Measurements from ENCODE around the gene APEX1.

APEX1 gene

DNA sequence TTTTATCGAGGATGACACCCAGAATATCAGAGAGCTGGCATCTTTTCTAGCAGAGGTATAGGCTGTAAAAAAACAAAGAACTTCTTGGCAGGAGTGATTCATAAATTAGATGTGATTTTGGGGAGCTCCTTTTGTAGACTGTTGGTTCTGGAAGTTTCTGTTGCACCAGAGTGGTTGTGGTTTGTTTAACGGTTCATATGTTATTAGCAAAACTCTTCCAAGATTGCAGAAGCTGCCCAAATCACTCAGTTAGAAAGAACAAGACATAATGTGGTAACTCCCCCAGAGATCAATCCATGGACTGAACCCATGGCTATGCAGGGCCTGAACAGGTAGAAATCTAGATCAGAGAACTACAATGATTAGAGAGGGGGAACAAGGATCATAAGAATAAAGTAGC, 43.6 kb downstream of the APEX1 start:
- Histone ChIP-seq H2BK15ac (ENCODE audit: low read length) (no peak overlapping the region), H2AFZ (ENCODE audit: low read length) (no peak overlapping the region), H2BK120ac (ENCODE audit: low read depth, low read length) (no peak overlapping the region), H3K4ac (ENCODE audit: low read length) (no peak overlapping the region), H2BK5ac (ENCODE audit: low read length) (no peak overlapping the region), H3K18ac (ENCODE audit: low read length) (no peak overlapping the region), H3K36me3 (replicated peaks in 1 of 2; ENCODE audit: control insufficient read depth in 2 of 2, insufficient read depth in 2 of 2, low read length in 2 of 2) (no peaks in the 10 kb centered on the region), H3K79me1 (ENCODE audit: low read depth, low read length) (no peaks in the 10 kb centered on the region), H4K91ac (ENCODE audit: low read depth, low read length, poor library complexity) (no peak overlapping the region), H3K27me3 (ENCODE audit: control insufficient read depth in 3 of 3, insufficient read depth in 3 of 3, low read depth in 1 of 3, low read length in 3 of 3) (peaks cover 0 to 3% (median 0%) of the 10 kb centered on the region in 3 experiments), H3K23ac (ENCODE audit: low read depth, low read length, poor library complexity) (no peak overlapping the region), H3K27ac (replicated peaks; ENCODE audit: low read length) (no peak overlapping the region), H4K8ac (ENCODE audit: low read depth, low read length) (no peak overlapping the region), H3K4me3 (ENCODE audit: low read length in 2 of 2) (no peak overlapping the region), H3K4me2 (ENCODE audit: insufficient read depth, low read length, poor library complexity, severe bottlenecking) (no peak overlapping the region), H3K9ac (ENCODE audit: low read depth, low read length, poor library complexity) (no peak overlapping the region), H2BK12ac (ENCODE audit: low read length) (no peak overlapping the region), H3K4me1 (ENCODE audit: control insufficient read depth in 2 of 2, insufficient read depth in 1 of 2, low read depth in 1 of 2, low read length in 2 of 2) (no peaks in the 10 kb centered on the region), H3K14ac (ENCODE audit: low read length) (no peak overlapping the region), H3K9me3 (replicated peaks in 1 of 2; ENCODE audit: control insufficient read depth in 2 of 2, insufficient read depth in 1 of 2, low read depth in 1 of 2, low read length in 2 of 2) (no peaks in the 10 kb centered on the region), H2AK5ac (ENCODE audit: low read depth, low read length) (no peak overlapping the region)
- no CpG with 5 or more reads among the region's 2 CpGs for WGBS, 2 donors (ENCODE audit: extremely low coverage in 2 of 2, insufficient read length in 2 of 2, insufficient replicate concordance in 1 of 2)
- no peak for DNase-seq (ENCODE audit: low spot score)

DNA sequence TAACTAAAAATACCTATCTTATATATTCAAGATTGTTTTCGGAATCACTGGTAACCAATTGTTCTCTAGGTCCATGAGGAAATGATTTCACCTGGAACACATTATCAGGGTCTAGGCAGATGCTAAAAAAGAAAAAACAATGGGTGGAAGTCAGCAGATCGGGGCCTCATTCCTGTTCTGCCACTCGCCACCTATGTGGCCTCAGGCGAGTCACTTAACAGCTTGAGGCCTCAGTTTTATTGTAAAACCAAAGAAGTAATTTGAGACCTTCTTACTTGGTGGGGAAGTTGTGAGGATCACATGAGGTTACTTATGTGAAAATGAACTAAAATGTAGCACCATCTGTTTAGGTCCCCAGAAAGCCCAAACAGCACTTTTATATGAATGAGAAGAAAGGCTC, 44.1 kb downstream of the APEX1 start:
- Histone ChIP-seq H3K14ac (ENCODE audit: low read length) (no peak overlapping the region), H3K9me3 (replicated peaks in 1 of 2; ENCODE audit: control insufficient read depth in 2 of 2, insufficient read depth in 1 of 2, low read depth in 1 of 2, low read length in 2 of 2) (no peaks in the 10 kb centered on the region), H2BK5ac (ENCODE audit: low read length) (no peak overlapping the region), H3K4me2 (ENCODE audit: insufficient read depth, low read length, poor library complexity, severe bottlenecking) (no peak overlapping the region), H3K27me3 (ENCODE audit: control insufficient read depth in 3 of 3, insufficient read depth in 3 of 3, low read depth in 1 of 3, low read length in 3 of 3) (peaks cover 0 to 3% (median 0%) of the 10 kb centered on the region in 3 experiments), H4K91ac (ENCODE audit: low read depth, low read length, poor library complexity) (no peak overlapping the region), H3K18ac (ENCODE audit: low read length) (no peak overlapping the region), H2BK120ac (ENCODE audit: low read depth, low read length) (no peak overlapping the region), H3K79me1 (ENCODE audit: low read depth, low read length) (no peaks in the 10 kb centered on the region), H2BK12ac (ENCODE audit: low read length) (no peak overlapping the region), H3K9ac (ENCODE audit: low read depth, low read length, poor library complexity) (no peak overlapping the region), H3K23ac (ENCODE audit: low read depth, low read length, poor library complexity) (no peak overlapping the region), H4K8ac (ENCODE audit: low read depth, low read length) (no peak overlapping the region), H2BK15ac (ENCODE audit: low read length) (no peak overlapping the region), H3K36me3 (replicated peaks in 1 of 2; ENCODE audit: control insufficient read depth in 2 of 2, insufficient read depth in 2 of 2, low read length in 2 of 2) (no peaks in the 10 kb centered on the region), H3K4me3 (ENCODE audit: low read length in 2 of 2) (no peak overlapping the region), H3K4me1 (ENCODE audit: control insufficient read depth in 2 of 2, insufficient read depth in 1 of 2, low read depth in 1 of 2, low read length in 2 of 2) (no peaks in the 10 kb centered on the region), H3K4ac (ENCODE audit: low read length) (no peak overlapping the region), H2AFZ (ENCODE audit: low read length) (peak overlapping the region; percentile 8), H3K27ac (replicated peaks; ENCODE audit: low read length) (no peak overlapping the region), H2AK5ac (ENCODE audit: low read depth, low read length) (no peak overlapping the region)
- WGBS, 2 donors (ENCODE audit: extremely low coverage in 2 of 2, insufficient read length in 2 of 2, insufficient replicate concordance in 1 of 2): no CpG with 5 or more reads among the region's 4 CpGs
- DNase-seq (ENCODE audit: low spot score): no peak

DNA sequence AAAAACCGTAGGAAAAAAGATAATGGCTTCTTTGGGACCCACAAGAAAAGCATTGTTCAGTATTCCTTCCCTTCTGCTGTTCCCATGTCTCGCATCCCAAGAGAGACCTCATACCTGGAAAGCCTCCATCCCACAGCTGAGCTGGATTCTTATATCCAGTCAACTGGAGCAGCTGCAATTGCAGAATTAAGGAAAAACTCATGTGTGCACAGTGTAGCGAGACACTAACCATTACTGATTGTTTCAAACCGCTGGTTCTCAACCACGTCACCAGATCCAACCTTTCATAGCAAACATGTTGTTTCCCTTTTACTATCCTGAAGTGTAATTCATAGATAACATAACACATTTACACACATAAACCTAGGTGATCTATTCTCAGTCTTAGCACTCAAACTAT, 44.9 kb downstream of the APEX1 start:
- H2BK120ac ChIP-seq (ENCODE audit: low read depth, low read length): no peak overlapping the region
- no peak overlapping the region for H3K4me2 ChIP-seq (ENCODE audit: insufficient read depth, low read length, poor library complexity, severe bottlenecking)
- H3K4me1 ChIP-seq (ENCODE audit: control insufficient read depth in 2 of 2, insufficient read depth in 1 of 2, low read depth in 1 of 2, low read length in 2 of 2): no peaks in the 10 kb centered on the region
- H3K36me3 ChIP-seq (replicated peaks in 1 of 2; ENCODE audit: control insufficient read depth in 2 of 2, insufficient read depth in 2 of 2, low read length in 2 of 2): no peaks in the 10 kb centered on the region
- H2AK5ac ChIP-seq (ENCODE audit: low read depth, low read length): no peak overlapping the region
- no peak overlapping the region for H3K9ac ChIP-seq (ENCODE audit: low read depth, low read length, poor library complexity)
- H3K27ac ChIP-seq (replicated peaks; ENCODE audit: low read length): no peak overlapping the region
- no peak overlapping the region for H2BK15ac ChIP-seq (ENCODE audit: low read length)
- H3K4ac ChIP-seq (ENCODE audit: low read length): no peak overlapping the region
- H3K23ac ChIP-seq (ENCODE audit: low read depth, low read length, poor library complexity): no peak overlapping the region
- H2BK5ac ChIP-seq (ENCODE audit: low read length): no peak overlapping the region
- no peak for DNase-seq (ENCODE audit: low spot score)
- no peak overlapping the region for H2AFZ ChIP-seq (ENCODE audit: low read length)
- H4K8ac ChIP-seq (ENCODE audit: low read depth, low read length): no peak overlapping the region
- H3K4me3 ChIP-seq (ENCODE audit: low read length in 2 of 2): no peak overlapping the region
- H3K79me1 ChIP-seq (ENCODE audit: low read depth, low read length): no peaks in the 10 kb centered on the region
- no peaks in the 10 kb centered on the region for H3K9me3 ChIP-seq (replicated peaks in 1 of 2; ENCODE audit: control insufficient read depth in 2 of 2, insufficient read depth in 1 of 2, low read depth in 1 of 2, low read length in 2 of 2)
- no peak overlapping the region for H3K18ac ChIP-seq (ENCODE audit: low read length)
- H2BK12ac ChIP-seq (ENCODE audit: low read length): no peak overlapping the region
- peaks cover 0 to 3% (median 0%) of the 10 kb centered on the region in 3 experiments for H3K27me3 ChIP-seq (ENCODE audit: control insufficient read depth in 3 of 3, insufficient read depth in 3 of 3, low read depth in 1 of 3, low read length in 3 of 3)
- no CpG with 5 or more reads among the region's 5 CpGs for WGBS, 2 donors (ENCODE audit: extremely low coverage in 2 of 2, insufficient read length in 2 of 2, insufficient replicate concordance in 1 of 2)
- no peak overlapping the region for H4K91ac ChIP-seq (ENCODE audit: low read depth, low read length, poor library complexity)
- H3K14ac ChIP-seq (ENCODE audit: low read length): no peak overlapping the region

DNA sequence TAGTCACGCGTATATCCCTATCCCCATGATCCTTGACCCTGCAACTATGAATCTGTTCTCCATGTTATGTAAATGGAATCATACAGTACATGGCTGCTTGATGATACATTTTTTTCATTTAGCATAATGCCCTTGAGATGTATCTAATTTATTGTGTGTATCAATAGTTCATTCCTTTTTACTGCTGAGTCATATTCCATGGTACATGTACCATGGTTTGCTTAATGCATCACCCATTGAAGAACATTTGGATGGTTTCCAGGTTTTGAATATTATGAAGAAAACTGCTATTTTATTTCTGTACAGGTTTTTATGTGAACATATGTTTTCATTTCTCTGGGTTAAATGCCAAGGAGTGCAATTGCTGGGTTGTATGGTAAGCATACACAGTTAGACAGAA, 46.3 kb downstream of the APEX1 start:
- H2AFZ ChIP-seq (ENCODE audit: low read length): no peak overlapping the region
- no CpG with 5 or more reads among the region's 2 CpGs for WGBS, 2 donors (ENCODE audit: extremely low coverage in 2 of 2, insufficient read length in 2 of 2, insufficient replicate concordance in 1 of 2)
- no peak overlapping the region for H3K9ac ChIP-seq (ENCODE audit: low read depth, low read length, poor library complexity)
- H2BK120ac ChIP-seq (ENCODE audit: low read depth, low read length): no peak overlapping the region
- H3K27ac ChIP-seq (replicated peaks; ENCODE audit: low read length): no peak overlapping the region
- H3K4me3 ChIP-seq (ENCODE audit: low read length in 2 of 2): no peak overlapping the region
- no peak overlapping the region for H3K4ac ChIP-seq (ENCODE audit: low read length)
- no peak overlapping the region for H3K23ac ChIP-seq (ENCODE audit: low read depth, low read length, poor library complexity)
- no peak overlapping the region for H4K8ac ChIP-seq (ENCODE audit: low read depth, low read length)
- no peak overlapping the region for H4K91ac ChIP-seq (ENCODE audit: low read depth, low read length, poor library complexity)
- no peak overlapping the region for H3K14ac ChIP-seq (ENCODE audit: low read length)
- no peaks in the 10 kb centered on the region for H3K4me1 ChIP-seq (ENCODE audit: control insufficient read depth in 2 of 2, insufficient read depth in 1 of 2, low read depth in 1 of 2, low read length in 2 of 2)
- H2BK15ac ChIP-seq (ENCODE audit: low read length): no peak overlapping the region
- H2BK5ac ChIP-seq (ENCODE audit: low read length): no peak overlapping the region
- no peak overlapping the region for H2AK5ac ChIP-seq (ENCODE audit: low read depth, low read length)
- no peak overlapping the region for H2BK12ac ChIP-seq (ENCODE audit: low read length)
- no peaks in the 10 kb centered on the region for H3K79me1 ChIP-seq (ENCODE audit: low read depth, low read length)
- H3K27me3 ChIP-seq (ENCODE audit: control insufficient read depth in 3 of 3, insufficient read depth in 3 of 3, low read depth in 1 of 3, low read length in 3 of 3): no peaks in the 10 kb centered on the region
- H3K36me3 ChIP-seq (replicated peaks in 1 of 2; ENCODE audit: control insufficient read depth in 2 of 2, insufficient read depth in 2 of 2, low read length in 2 of 2): no peaks in the 10 kb centered on the region
- no peaks in the 10 kb centered on the region for H3K9me3 ChIP-seq (replicated peaks in 1 of 2; ENCODE audit: control insufficient read depth in 2 of 2, insufficient read depth in 1 of 2, low read depth in 1 of 2, low read length in 2 of 2)
- no peak overlapping the region for H3K4me2 ChIP-seq (ENCODE audit: insufficient read depth, low read length, poor library complexity, severe bottlenecking)
- no peak overlapping the region for H3K18ac ChIP-seq (ENCODE audit: low read length)
- no peak for DNase-seq (ENCODE audit: low spot score)
